Stimulated activated CD8-positive, alpha-beta memory T cell treated with anti-CD3 and anti-CD28 coated beads, Interleukin-7, amount 100 ng/mL, for 48 hours (primary cell): Measurements from ENCODE around the gene GRAMD1A.

ENCODE experiments used
- DNase-seq, 2 donors: peaks; one replicate each; pipeline ENCODE4 v3.0.0-alpha.2; 2020; ENCODE audit warnings: low read depth in 1 of 2; ENCODE audit errors: extremely low read depth in 1 of 2

GRAMD1A gene

DNA sequence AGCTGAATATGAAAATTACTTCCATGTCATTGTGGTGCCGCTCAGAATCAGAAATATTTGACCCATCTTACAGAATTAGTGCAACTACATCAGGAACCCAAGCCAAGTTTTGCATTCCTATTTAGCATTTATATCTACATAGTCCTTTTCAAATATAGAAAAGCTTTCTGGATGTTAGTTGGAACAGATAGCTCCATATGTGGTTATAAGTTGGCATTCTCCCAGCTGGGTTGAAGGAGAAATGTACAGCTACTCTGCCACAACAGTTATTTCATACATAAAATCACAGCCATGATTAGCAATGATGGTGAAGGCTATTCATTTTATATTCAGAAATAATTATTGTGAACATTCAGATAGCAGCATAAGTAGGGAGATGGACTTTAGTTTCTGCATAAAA is 69.6 kb downstream of the GRAMD1A start:
- no peak for DNase-seq

DNA sequence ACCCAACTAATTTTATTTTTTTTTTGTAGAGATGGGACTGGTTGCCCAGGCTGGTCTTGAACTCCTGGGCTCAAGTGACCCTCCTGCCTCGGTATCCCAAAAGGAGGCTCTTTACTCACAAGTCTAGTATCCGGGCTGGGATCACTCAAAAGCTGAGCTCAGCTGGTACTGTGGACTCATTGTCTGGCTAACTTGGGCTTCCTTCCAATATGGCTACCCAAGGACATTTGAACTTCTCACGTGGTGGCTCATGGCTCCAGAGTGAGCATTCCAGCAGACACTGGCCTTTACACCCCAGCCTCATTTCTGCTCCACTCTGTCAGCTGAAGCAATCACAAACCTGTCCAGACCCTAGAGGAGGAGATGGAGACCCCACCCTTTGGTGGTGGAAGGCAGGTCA is 70.3 kb downstream of the GRAMD1A start:
- DNase-seq, result no peak

DNA sequence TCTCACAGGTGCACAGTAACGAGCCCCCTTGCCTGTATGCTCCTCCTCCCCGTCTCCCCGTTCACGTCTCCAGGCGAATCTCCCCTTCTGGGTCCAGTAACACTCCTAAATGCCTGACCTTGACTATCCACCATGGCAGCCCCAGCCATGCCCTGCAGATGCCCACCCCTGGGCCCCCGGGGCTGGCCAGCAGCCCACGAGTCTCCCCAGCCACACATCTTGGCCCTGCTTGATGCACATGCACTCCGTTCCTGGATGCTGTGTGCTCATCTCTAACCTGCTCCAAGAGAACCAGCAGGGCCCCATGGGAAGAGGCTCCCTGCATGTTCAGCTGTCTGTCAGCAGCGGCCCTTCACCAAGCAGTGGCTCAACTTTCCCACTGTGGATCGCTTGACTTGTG is 73.4 kb downstream of the GRAMD1A start:
- DNase-seq, result no peak

DNA sequence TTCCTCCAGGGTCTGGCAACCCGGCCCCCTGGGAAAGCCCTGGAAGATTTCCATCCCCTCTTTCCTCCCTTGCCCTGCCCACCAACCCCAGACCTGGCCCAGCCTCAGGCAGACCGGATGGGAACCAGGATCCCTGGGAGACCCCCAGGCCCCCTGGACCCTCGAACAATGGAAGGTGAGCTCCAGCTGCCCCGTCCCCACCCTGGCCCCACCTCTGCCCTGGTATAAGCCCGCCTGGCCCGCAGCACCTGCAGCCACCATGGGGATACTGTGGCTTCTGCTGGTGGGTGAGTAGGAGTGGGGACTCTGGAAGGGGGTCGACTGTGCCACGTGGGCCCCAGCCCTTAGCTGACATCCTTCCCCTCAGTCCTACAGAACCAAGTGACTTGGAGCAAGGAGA is 73.8 kb downstream of the GRAMD1A start:
- no peak for DNase-seq

DNA sequence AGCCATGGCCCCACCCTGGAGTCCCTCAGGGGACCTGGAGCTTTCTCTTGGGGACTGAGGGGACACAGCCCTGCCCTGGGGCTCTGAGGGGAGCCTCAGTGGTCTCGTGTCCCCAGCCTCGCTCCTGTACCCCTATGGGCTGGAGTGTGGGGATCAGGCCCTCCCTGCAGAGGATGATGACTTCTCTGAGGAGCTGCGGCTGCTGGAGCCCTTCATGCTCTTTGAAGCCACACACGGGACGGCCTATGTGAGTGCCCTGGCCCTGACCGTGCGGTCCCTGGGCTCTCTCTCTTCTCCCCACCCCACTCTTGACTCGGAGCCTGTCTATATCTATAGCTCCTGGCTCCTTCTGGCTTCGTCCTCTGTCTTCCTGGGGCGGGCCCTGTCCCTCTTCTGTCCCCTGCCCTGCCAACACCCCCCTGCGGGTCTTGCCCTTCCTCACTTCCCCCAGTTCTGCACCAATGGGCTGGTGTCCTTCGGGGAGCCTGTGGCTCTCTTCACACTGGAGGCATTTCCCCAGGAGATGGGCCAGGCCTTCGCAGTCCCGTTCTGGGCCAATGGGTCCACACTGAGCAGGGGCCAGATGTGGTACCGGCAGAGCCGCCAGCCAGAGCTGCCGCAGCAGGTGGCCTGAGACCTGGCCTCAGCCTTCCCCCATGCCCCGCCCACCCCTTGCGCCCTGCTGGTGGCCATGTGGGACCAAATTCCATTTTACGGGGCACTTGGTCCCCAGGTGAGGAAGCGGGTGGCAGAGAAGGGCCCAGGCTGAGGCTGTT is 74.5 kb downstream of the GRAMD1A start:
- DNase-seq, result no peak

DNA sequence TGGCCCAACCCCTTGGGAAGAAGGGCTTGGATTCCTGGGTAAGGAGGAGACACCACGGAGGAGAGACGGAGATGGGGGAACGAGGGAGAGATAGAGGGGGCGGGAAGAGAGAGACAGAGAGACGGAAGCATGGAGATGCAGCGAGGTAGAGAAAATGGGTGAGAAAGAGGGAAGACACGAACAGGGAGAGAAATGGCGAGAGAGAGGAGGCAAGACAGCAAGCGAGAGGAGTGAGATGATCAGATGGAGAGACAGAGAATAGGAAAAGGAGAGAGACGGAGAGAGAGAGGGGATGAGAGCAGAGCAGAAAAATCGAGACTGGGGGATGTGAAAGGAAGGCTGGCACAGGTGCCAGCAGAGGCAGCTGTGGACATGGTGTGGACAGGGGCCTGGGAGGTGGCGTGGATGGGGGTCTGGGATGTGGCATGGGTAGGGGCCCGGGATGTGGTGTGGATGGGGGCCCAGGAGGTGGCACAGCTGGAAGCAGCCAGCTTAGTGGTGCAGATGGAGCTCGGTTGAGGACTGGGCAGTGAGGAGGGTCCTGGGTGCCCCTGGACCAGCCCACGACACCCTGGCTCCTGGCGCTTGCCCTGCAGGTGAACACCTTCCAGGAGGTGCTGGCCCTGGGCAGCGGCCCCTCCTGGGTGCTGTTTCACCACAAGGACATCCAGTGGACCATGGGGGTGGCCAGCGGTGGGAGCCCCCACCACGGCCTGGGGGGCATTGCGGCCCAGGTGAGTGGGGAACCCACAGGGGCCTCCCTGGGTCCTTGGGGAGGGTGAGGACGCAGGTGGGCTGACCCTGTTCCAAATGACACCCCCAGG is 75.3 kb downstream of the GRAMD1A start:
- DNase-seq, result no peak

DNA sequence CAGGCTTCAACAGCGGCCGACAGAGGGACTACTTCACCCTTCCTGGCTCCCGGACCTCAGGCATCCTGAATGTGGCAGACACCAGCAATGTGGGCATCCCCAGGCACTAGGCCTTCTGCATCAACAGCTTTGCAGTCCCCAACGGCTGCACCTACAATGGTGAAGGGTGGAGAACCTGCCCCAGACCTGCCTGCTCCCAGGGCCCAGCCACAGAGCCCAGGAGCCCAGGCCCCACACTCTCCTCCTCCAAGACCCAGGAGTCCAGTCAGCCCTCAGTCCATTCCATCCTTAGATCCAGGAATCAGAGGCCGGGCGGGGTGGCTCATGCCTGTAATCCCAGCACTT is 75.9 kb downstream of the GRAMD1A start:
- DNase-seq, result no peak
